SU-DHL-6 (cell line): Measurements from ENCODE around the gene MBLAC2.

Experiments
- H2AFZ ChIP-seq: fragments of 200-600 bp; sonication (generic); 2 replicates; pipeline ENCODE4 v1.6.1; 2014; ENCODE audit warnings: low read depth, mild to moderate bottlenecking, moderate library complexity, mixed read lengths, antibody characterized with exemption, low read length; ENCODE audit not compliant: severe bottlenecking
- H3F3A ChIP-seq: fragments of 200-600 bp; shearing (Covaris generic); 2 replicates; pipeline ENCODE4 v1.6.0; 2016; ENCODE audit warnings: antibody characterized with exemption, mild to moderate bottlenecking; ENCODE audit not compliant: insufficient read depth
- H3K27ac ChIP-seq: fragments of 200-600 bp; sonication (generic); 2 replicates; pipeline ENCODE4 v1.5.1; 2016; ENCODE audit warnings: low read depth, mild to moderate bottlenecking, low read length, moderate library complexity, mixed read lengths
- H3K27me3 ChIP-seq: fragments of 200-600 bp; sonication (generic), shearing (Covaris generic); 2 replicates; pipeline ENCODE4 v1.6.0; 2014; ENCODE audit warnings: mild to moderate bottlenecking, low read length
- H3K36me3 ChIP-seq: fragments of 200-600 bp; sonication (generic); 2 replicates; pipeline ENCODE4 v1.6.1; 2014; ENCODE audit warnings: mild to moderate bottlenecking, low read length, mixed read lengths
- H3K4me2 ChIP-seq: fragments of 300-600, 200-600 bp; shearing (Covaris generic), sonication (generic); 2 replicates; pipeline ENCODE4 v1.6.0; 2014; ENCODE audit warnings: low read length, low read depth, mild to moderate bottlenecking; ENCODE audit not compliant: poor library complexity, severe bottlenecking
- H3K4me3 ChIP-seq: fragments of 200-600 bp; sonication (generic); 2 replicates; pipeline ENCODE4 v1.5.1; 2014; ENCODE audit warnings: antibody characterized with exemption, low read length, mild to moderate bottlenecking, mixed read lengths; ENCODE audit not compliant: insufficient read depth, poor library complexity, severe bottlenecking
- H3K79me2 ChIP-seq: fragments of 200-600 bp; sonication (generic); 2 replicates; pipeline ENCODE4 v1.6.1; 2014; ENCODE audit warnings: mild to moderate bottlenecking, low read length, moderate library complexity; ENCODE audit not compliant: insufficient read depth
- H3K9ac ChIP-seq: fragments of 200-600 bp; sonication (generic); 2 replicates; pipeline ENCODE4 v1.7.0; 2014; ENCODE audit warnings: mild to moderate bottlenecking, low read length
- H3K9me2 ChIP-seq: fragments of 200-600 bp; sonication (generic); replicated peaks from 2 replicates; pipeline ENCODE4 v1.6.1; 2014; ENCODE audit warnings: low read length; ENCODE audit not compliant: insufficient read depth
- H3K9me3 ChIP-seq: fragments of 200-600 bp; sonication (generic); 2 replicates; pipeline ENCODE4 v1.6.1; 2014; ENCODE audit warnings: low read length, mixed read lengths; ENCODE audit not compliant: insufficient read depth
- H4K20me1 ChIP-seq: fragments of 200-600 bp; sonication (generic); 2 replicates; pipeline ENCODE4 v1.6.1; 2014; ENCODE audit warnings: low read depth, mild to moderate bottlenecking, antibody characterized with exemption, low read length, moderate library complexity, mixed read lengths
- EZH2phosphoT487 ChIP-seq: fragments of 200-600 bp; sonication (generic), shearing (Covaris generic); conservative IDR thresholded peaks from 2 replicates; pipeline ENCODE4 v1.6.1; 2018; ENCODE audit warnings: mild to moderate bottlenecking, antibody characterized with exemption, low read length, moderate library complexity, mixed read lengths

MBLAC2 gene

GRCh38 chr5:90408571-90409317, 65.8 kb downstream of the MBLAC2 start:
- TF ChIP-seq EZH2phosphoT487, result no peak
- H2AFZ ChIP-seq, result peak overlapping the region; percentile 86
- peaks cover 31% of the 10 kb centered on the region for H3K79me2 ChIP-seq

More at GRCh38 chr5:90408571-90409317, 65.8 kb downstream of the MBLAC2 start:
- Histone ChIP-seq H3K4me2 (peak overlapping the region; percentile 98), H3K9me2 (no peaks in the 10 kb centered on the region), H3K27me3 (no peaks in the 10 kb centered on the region), H3F3A (peaks cover 10% of the 10 kb centered on the region), H3K9me3 (no peaks in the 10 kb centered on the region), H3K36me3 (peaks cover 22% of the 10 kb centered on the region; the same call in 1 of the 2 replicates), H4K20me1 (no peaks in the 10 kb centered on the region), H3K27ac (peak overlapping the region; percentile 94), H3K9ac (peak overlapping the region; percentile 97), H3K4me3 (peak overlapping the region; percentile 87)
